Calu3 (cell line): ENCODE data around the gene PMPCA. TPM values are rescaled to one million over a fixed set of nuclear protein-coding genes. Genes with fewer than 3 reads are reported as not detected.

Source experiments
- BruUV-seq: library from RNA; stranded (reverse); fragments of 400-500 nt; replicated peaks from 2 replicates; lab custom pipeline; 2021; lab: Mats Ljungman, UMichigan
- CTCF ChIA-PET: fragments of 300-600 bp; sonication (Branson Sonifier 250); formaldehyde crosslinking; loops from one replicate; lab custom pipeline; 2022; ENCODE audit warnings: antibody characterized with exemption; lab: Charles Lee
- DNase-seq: peaks from one replicate; pipeline ENCODE4 v3.0.0; 2022
- H3K27ac Mint-ChIP-seq: one replicate; pipeline ENCODE4 v1.8.0; 2022; ENCODE audit warnings: mixed read lengths; ENCODE audit not compliant: unreplicated experiment
- H3K27me3 Mint-ChIP-seq: one replicate; pipeline ENCODE4 v1.8.0; 2022; ENCODE audit warnings: mixed read lengths; ENCODE audit not compliant: unreplicated experiment
- H3K36me3 Mint-ChIP-seq: one replicate; pipeline ENCODE4 v1.8.0; 2022; ENCODE audit warnings: mild to moderate bottlenecking, moderate library complexity, mixed read lengths; ENCODE audit not compliant: insufficient read depth, unreplicated experiment
- H3K4me1 Mint-ChIP-seq: one replicate; pipeline ENCODE4 v1.8.0; 2022; ENCODE audit warnings: mild to moderate bottlenecking, low read depth, mixed read lengths; ENCODE audit not compliant: unreplicated experiment
- H3K4me3 Mint-ChIP-seq: one replicate; pipeline ENCODE4 v1.8.0; 2022; ENCODE audit warnings: mild to moderate bottlenecking, low read depth, moderate library complexity, mixed read lengths; ENCODE audit not compliant: unreplicated experiment
- H3K9me3 Mint-ChIP-seq: one replicate; pipeline ENCODE4 v1.8.0; 2022; ENCODE audit warnings: low read depth, mixed read lengths; ENCODE audit not compliant: unreplicated experiment
- CTCF ChIP-seq: fragments of 200-600 bp; IDR thresholded peaks from one replicate; pipeline ENCODE4 v1.8.0; 2022; ENCODE audit warnings: antibody characterized with exemption; ENCODE audit not compliant: unreplicated experiment
- intact Hi-C: fragments of 100-400 bp; cut with micrococcal nuclease; formaldehyde crosslinking; loops from one replicate; pipeline ENCODE4 v1.10.0; 2022; ENCODE audit not compliant: unreplicated experiment
- total RNA-seq: library from RNA; stranded (reverse); gene quantifications from 2 replicates; pipeline ENCODE4 v1.2.3, GENCODE V29; 2022

Gene PMPCA
- total RNA-seq, 1 experiment from 2014 or later: 44.0 TPM

DNA sequence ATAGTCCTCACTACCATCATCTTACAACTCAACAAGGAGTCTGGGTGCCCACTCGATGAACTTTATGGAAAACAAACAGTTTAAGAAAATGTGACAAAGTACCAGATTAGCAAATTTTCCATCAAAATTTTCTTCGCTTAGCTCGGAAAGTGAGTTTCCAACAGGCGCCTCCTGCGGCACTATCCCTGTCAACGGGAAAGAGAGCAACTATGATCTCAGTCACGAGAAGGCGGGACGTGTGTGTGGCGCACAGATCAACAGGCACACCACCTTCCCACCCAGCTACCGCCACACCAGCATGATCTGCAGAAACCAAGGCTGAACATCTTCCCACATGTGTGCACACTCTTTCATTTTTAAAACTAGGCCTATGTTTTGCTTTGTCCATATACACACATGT is 42.9 kb downstream of the PMPCA start:
- Mint-ChIP-seq H3K4me1 (no peaks in the 10 kb centered on the region), H3K36me3 (peaks cover 63% of the 10 kb centered on the region), H3K4me3 (no peak overlapping the region), H3K9me3 (no peaks in the 10 kb centered on the region), H3K27me3 (no peaks in the 10 kb centered on the region), H3K27ac (no peak overlapping the region)
- no peak for DNase-seq
- no peak for TF ChIP-seq CTCF
- CTCF ChIA-PET: no interaction called here
- BruUV-seq: no TSS peak
- intact Hi-C loops: no loop called here

GRCh38 chr9:136454026-136454796 is 43.8 kb downstream of the PMPCA start:
- H3K4me3 Mint-ChIP-seq: no peak overlapping the region
- H3K4me1 Mint-ChIP-seq: no peaks in the 10 kb centered on the region
- intact Hi-C loops: no loop called here
- CTCF ChIA-PET: no interaction called here
- no peaks in the 10 kb centered on the region for H3K9me3 Mint-ChIP-seq
- no peak overlapping the region for H3K27ac Mint-ChIP-seq
- BruUV-seq: no TSS peak
- no peak for DNase-seq
- no peaks in the 10 kb centered on the region for H3K27me3 Mint-ChIP-seq
- peaks cover 67% of the 10 kb centered on the region for H3K36me3 Mint-ChIP-seq
- no peak for TF ChIP-seq CTCF

DNA sequence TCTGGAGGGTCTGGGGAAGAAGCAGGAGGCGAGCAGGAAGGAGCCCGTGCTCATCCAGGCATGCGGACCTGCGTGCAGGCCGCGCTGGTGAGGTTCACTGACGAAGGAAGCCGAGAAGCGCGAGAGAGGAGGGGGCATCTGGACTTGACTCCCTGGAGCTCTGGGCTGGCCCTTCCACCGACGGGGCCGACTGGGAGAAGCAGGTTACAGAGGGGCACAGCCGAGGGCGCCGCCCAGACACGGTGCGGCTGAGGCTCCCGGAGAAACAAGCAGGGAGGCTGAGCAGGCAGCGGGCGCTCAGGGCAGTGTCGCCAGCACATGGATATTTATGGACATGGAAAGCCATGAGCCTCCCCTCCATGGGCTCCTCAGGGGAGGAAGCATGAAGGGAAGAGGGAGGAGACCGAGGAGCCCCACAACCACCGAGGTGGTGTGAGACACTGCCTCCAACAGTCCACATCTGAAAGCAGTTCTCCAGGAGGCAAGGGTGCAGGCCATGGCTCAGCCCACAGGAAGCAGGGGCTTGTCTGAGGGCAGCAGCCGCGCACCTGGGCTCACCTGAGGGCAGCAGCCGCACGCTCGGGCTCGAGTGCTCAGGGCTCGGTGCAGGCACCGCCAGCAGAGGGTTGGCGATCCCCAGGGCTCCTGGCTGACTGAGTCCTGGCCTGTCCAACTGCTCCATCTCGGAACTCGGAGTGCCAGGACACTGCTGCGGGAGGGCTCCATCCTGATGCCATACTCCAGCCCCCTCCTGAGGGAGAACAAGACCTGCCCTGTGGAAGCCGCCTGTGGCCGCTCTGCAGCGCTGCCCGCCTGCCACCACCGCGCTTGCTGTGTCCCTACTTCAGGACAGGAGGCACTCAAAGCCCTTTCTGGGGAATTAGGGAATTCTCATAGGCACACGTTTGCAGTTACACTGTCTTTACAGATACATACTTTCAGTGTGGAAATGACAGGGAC is 44.9 kb downstream of the PMPCA start:
- H3K4me1 Mint-ChIP-seq: no peaks in the 10 kb centered on the region
- no peaks in the 10 kb centered on the region for H3K27me3 Mint-ChIP-seq

More for the DNA sequence above, 44.9 kb downstream of the PMPCA start:
- no peak for TF ChIP-seq CTCF
- BruUV-seq: no TSS peak
- Mint-ChIP-seq H3K27ac (no peak overlapping the region), H3K36me3 (peaks cover 69% of the 10 kb centered on the region), H3K9me3 (no peaks in the 10 kb centered on the region), H3K4me3 (no peak overlapping the region)
- CTCF ChIA-PET: no interaction called here
- intact Hi-C loops: no loop called here
- no peak for DNase-seq
